HCT116 (cell line): Measurements from ENCODE around the gene BNC2. TPM values are rescaled to one million over a fixed set of nuclear protein-coding genes. Genes with fewer than 3 reads are reported as not detected.

Experiments used
- ATAC-seq: fragments of 200-7000 bp; cut with Tn5 transposase; 2 replicates; pipeline ENCODE4 v1.9.1; 2020; ENCODE audit warnings: mild to moderate bottlenecking, moderate library complexity
- BruUV-seq: library from RNA; stranded (reverse); fragments of 400-500 nt; replicated peaks from 2 replicates; lab custom pipeline; 2021; lab: Mats Ljungman, UMichigan
- CTCF ChIA-PET: fragments of 300-600 bp; sonication (Branson Sonifier 250); formaldehyde crosslinking; loops from one replicate; lab custom pipeline; 2021; ENCODE audit warnings: antibody characterized with exemption; lab: Charles Lee
- POLR2A ChIA-PET: fragments of 300-600, 350-600 bp; sonication (Branson Sonifier 250); formaldehyde crosslinking; loops from one replicate; lab custom pipeline; 2021; ENCODE audit warnings: antibody characterized with exemption; lab: Charles Lee
- RAD21 ChIA-PET, 2 experiments: fragments of 300-600 bp; sonication (Branson Sonifier 250); formaldehyde crosslinking; loops; one replicate each; lab custom pipeline; 2023; ENCODE audit warnings: low total read pairs in 2 of 2; ENCODE audit not compliant: uncharacterized antibody in 2 of 2, unreplicated experiment in 2 of 2, low non-redundant PET in 1 of 2; lab: Charles Lee
- DNase-seq: peaks from one replicate; pipeline ENCODE4 v3.0.0-alpha.2; 2010; ENCODE audit warnings: low read depth, low spot score
- H2AFZ ChIP-seq: fragments of 200-600 bp; shearing (Covaris generic), sonication (generic); 2 replicates; pipeline ENCODE4 v1.6.1; 2017; ENCODE audit warnings: low read depth, mixed run types, mixed read lengths, antibody characterized with exemption, low read length; ENCODE audit not compliant: poor library complexity, severe bottlenecking
- H3K27ac ChIP-seq: 2 replicates; pipeline ENCODE4 v1.5.1; 2012; ENCODE audit warnings: low read depth, low read length
- H3K27me3 ChIP-seq: fragments of 200-600 bp; sonication (generic); 2 replicates; pipeline ENCODE4 v1.6.1; 2016; ENCODE audit warnings: mixed run types, low read length, mixed read lengths; ENCODE audit not compliant: insufficient read depth
- H3K36me3 ChIP-seq, 2 experiments: fragments of 200-500 bp in 1 of 2; fragments of 200-600 bp in 1 of 2; sonication (Bioruptor generic) in 1 of 2; sonication (generic) in 1 of 2; 2 replicates each; pipeline versions ENCODE4 v1.5.1 to v1.6.1; 2014 to 2016; ENCODE audit warnings: low read length in 2 of 2, inconsistent platforms in 1 of 2, mixed read lengths in 1 of 2, mixed run types in 1 of 2; ENCODE audit not compliant: insufficient read depth in 2 of 2, control insufficient read depth in 1 of 2
- H3K4me1 ChIP-seq, 2 experiments: fragments of 200-600 bp in 1 of 2; sonication (generic) in 1 of 2; 2 replicates each; pipeline versions ENCODE4 v1.5.1 to v1.6.1; 2012 to 2017; ENCODE audit warnings: low read length in 2 of 2, inconsistent platforms in 1 of 2, mild to moderate bottlenecking in 1 of 2, mixed read lengths in 1 of 2, mixed run types in 1 of 2, moderate library complexity in 1 of 2; ENCODE audit not compliant: insufficient read depth in 2 of 2, control insufficient read depth in 1 of 2
- H3K4me2 ChIP-seq: fragments of 200-600 bp; sonication (generic); 2 replicates; pipeline ENCODE4 v1.6.1; 2017; ENCODE audit warnings: mixed run types, low read length, mixed read lengths
- H3K4me3 ChIP-seq, 2 experiments: fragments of 200-600 bp in 1 of 2; sonication (generic) in 1 of 2; replicated peaks in 1 of 2; 2 replicates each; pipeline ENCODE4 v1.5.1; 2011 to 2016; ENCODE audit warnings: low read length in 2 of 2, control low read depth in 1 of 2, low read depth in 1 of 2, mild to moderate bottlenecking in 1 of 2, mixed read lengths in 1 of 2, mixed run types in 1 of 2
- H3K79me2 ChIP-seq: fragments of 200-600 bp; sonication (generic); 2 replicates; pipeline ENCODE4 v1.6.1; 2017; ENCODE audit warnings: mild to moderate bottlenecking, mixed run types, low read length, moderate library complexity, mixed read lengths; ENCODE audit not compliant: insufficient read depth
- H3K9ac ChIP-seq: fragments of 200-600 bp; sonication (generic); 2 replicates; pipeline ENCODE4 v1.6.1; 2016; ENCODE audit warnings: low read length, mixed read lengths
- H3K9me2 ChIP-seq: fragments of 200-600 bp; sonication (generic), shearing (Covaris generic); 2 replicates; pipeline ENCODE4 v1.6.1; 2017; ENCODE audit warnings: mixed run types, mild to moderate bottlenecking, moderate library complexity; ENCODE audit not compliant: insufficient read depth
- H3K9me3 ChIP-seq, 2 experiments: fragments of 200-500 bp in 1 of 2; fragments of 200-600 bp in 1 of 2; sonication (Bioruptor generic) in 1 of 2; sonication (generic) in 1 of 2; 2 replicates each; pipeline ENCODE4 v1.6.1; 2014 to 2017; ENCODE audit warnings: low read length in 2 of 2, mixed read lengths in 2 of 2, inconsistent platforms in 1 of 2, low read depth in 1 of 2, mild to moderate bottlenecking in 1 of 2, mixed run types in 1 of 2, moderate library complexity in 1 of 2; ENCODE audit not compliant: control insufficient read depth in 1 of 2, insufficient read depth in 1 of 2
- H4K20me1 ChIP-seq: fragments of 200-600 bp; sonication (generic), shearing (Covaris generic); 2 replicates; pipeline ENCODE4 v1.6.1; 2017; ENCODE audit warnings: mixed run types, mild to moderate bottlenecking, moderate library complexity; ENCODE audit not compliant: insufficient read depth
- ATF3 ChIP-seq: IDR thresholded peaks from 2 replicates; pipeline ENCODE4 v1.6.1; 2012
- CBX3 ChIP-seq: IDR thresholded peaks from 2 replicates; pipeline ENCODE4 v1.6.1; 2012; ENCODE audit warnings: low read depth
- CEBPB ChIP-seq: IDR thresholded peaks from 2 replicates; pipeline ENCODE4 v1.6.1; 2012; ENCODE audit warnings: low read depth
- CTCF ChIP-seq, 3 experiments: fragments of 200-600 bp in 1 of 3; sonication (generic) in 1 of 3; IDR thresholded peaks in 2 of 3; conservative IDR thresholded peaks in 1 of 3; 2 replicates each; pipeline ENCODE4 v1.5.1; 2012 to 2017; ENCODE audit warnings: low read depth in 2 of 3, low read length in 2 of 3, antibody characterized with exemption in 1 of 3, borderline replicate concordance in 1 of 3, control low read depth in 1 of 3, mild to moderate bottlenecking in 1 of 3, mixed read lengths in 1 of 3, mixed run types in 1 of 3, moderate library complexity in 1 of 3; ENCODE audit not compliant: insufficient read depth in 1 of 3
- EGR1 ChIP-seq: IDR thresholded peaks from 2 replicates; pipeline ENCODE4 v1.6.1; 2012; ENCODE audit warnings: low read depth
- ELF1 ChIP-seq: IDR thresholded peaks from 2 replicates; pipeline ENCODE4 v1.6.1; 2012; ENCODE audit warnings: low read depth, borderline replicate concordance
- EZH2 ChIP-seq: fragments of 200-600 bp; sonication (generic); IDR thresholded peaks from 2 replicates; pipeline ENCODE4 v1.6.1; 2017; ENCODE audit warnings: antibody characterized with exemption, mixed run types
- EZH2phosphoT487 ChIP-seq: fragments of 200-600 bp; IDR thresholded peaks from 2 replicates; pipeline ENCODE4 v1.6.1; 2018; ENCODE audit warnings: antibody characterized with exemption, borderline replicate concordance
- FOSL1 ChIP-seq: IDR thresholded peaks from 2 replicates; pipeline ENCODE4 v1.6.1; 2012; ENCODE audit warnings: low read depth
- JUND ChIP-seq: IDR thresholded peaks from 2 replicates; pipeline ENCODE4 v1.6.1; 2012
- POLR2A ChIP-seq: IDR thresholded peaks from 2 replicates; pipeline ENCODE4 v1.7.0; 2011; ENCODE audit warnings: borderline replicate concordance; ENCODE audit not compliant: insufficient read depth, insufficient read length; ENCODE audit errors: extremely low read depth
- POLR2AphosphoS5 ChIP-seq: IDR thresholded peaks from 2 replicates; pipeline ENCODE4 v1.6.1; 2011; ENCODE audit warnings: mild to moderate bottlenecking, low read depth, low read length, moderate library complexity
- SIN3A ChIP-seq: IDR thresholded peaks from 2 replicates; pipeline ENCODE4 v1.6.1; 2012; ENCODE audit warnings: low read depth
- SP1 ChIP-seq: IDR thresholded peaks from 2 replicates; pipeline ENCODE4 v1.6.1; 2012; ENCODE audit warnings: low read depth
- SRF ChIP-seq: IDR thresholded peaks from 2 replicates; pipeline ENCODE4 v1.6.1; 2012; ENCODE audit warnings: low read depth
- YY1 ChIP-seq: IDR thresholded peaks from 2 replicates; pipeline ENCODE4 v1.6.1; 2011; ENCODE audit warnings: low read length, low read depth, moderate library complexity, mild to moderate bottlenecking; ENCODE audit not compliant: insufficient replicate concordance; ENCODE audit errors: extremely low read depth
- ZNF274 ChIP-seq: fragments of 200-500 bp; sonication (Bioruptor generic); IDR thresholded peaks from 2 replicates; pipeline ENCODE4 v1.6.1; 2014; ENCODE audit warnings: mild to moderate bottlenecking, low read depth, low read length, inconsistent platforms
- intact Hi-C: fragments of 100-400 bp; cut with micrococcal nuclease; formaldehyde crosslinking; loops from 2 replicates; pipeline ENCODE4 v1.10.0; 2022
- total RNA-seq: library from RNA; stranded (reverse); gene quantifications from one replicate; pipeline ENCODE4 v1.2.1, GENCODE V29; 2021; ENCODE audit not compliant: unreplicated experiment
- TF ChIP-seq, protein P1 (sequence below): IDR thresholded peaks from 2 replicates; pipeline ENCODE4 v1.6.1; 2012; ENCODE audit warnings: low read depth

Gene BNC2
- total RNA-seq, 1 experiment from 2014 or later, result 0.37 TPM

GRCh38 chr9:16767366-16767765 is 103.1 kb downstream of the BNC2 start (continued):
- TF ChIP-seq, protein P1, sequence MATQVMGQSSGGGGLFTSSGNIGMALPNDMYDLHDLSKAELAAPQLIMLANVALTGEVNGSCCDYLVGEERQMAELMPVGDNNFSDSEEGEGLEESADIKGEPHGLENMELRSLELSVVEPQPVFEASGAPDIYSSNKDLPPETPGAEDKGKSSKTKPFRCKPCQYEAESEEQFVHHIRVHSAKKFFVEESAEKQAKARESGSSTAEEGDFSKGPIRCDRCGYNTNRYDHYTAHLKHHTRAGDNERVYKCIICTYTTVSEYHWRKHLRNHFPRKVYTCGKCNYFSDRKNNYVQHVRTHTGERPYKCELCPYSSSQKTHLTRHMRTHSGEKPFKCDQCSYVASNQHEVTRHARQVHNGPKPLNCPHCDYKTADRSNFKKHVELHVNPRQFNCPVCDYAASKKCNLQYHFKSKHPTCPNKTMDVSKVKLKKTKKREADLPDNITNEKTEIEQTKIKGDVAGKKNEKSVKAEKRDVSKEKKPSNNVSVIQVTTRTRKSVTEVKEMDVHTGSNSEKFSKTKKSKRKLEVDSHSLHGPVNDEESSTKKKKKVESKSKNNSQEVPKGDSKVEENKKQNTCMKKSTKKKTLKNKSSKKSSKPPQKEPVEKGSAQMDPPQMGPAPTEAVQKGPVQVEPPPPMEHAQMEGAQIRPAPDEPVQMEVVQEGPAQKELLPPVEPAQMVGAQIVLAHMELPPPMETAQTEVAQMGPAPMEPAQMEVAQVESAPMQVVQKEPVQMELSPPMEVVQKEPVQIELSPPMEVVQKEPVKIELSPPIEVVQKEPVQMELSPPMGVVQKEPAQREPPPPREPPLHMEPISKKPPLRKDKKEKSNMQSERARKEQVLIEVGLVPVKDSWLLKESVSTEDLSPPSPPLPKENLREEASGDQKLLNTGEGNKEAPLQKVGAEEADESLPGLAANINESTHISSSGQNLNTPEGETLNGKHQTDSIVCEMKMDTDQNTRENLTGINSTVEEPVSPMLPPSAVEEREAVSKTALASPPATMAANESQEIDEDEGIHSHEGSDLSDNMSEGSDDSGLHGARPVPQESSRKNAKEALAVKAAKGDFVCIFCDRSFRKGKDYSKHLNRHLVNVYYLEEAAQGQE, result no peak
- TF ChIP-seq SRF (no peak), SIN3A (no peak)

DNA sequence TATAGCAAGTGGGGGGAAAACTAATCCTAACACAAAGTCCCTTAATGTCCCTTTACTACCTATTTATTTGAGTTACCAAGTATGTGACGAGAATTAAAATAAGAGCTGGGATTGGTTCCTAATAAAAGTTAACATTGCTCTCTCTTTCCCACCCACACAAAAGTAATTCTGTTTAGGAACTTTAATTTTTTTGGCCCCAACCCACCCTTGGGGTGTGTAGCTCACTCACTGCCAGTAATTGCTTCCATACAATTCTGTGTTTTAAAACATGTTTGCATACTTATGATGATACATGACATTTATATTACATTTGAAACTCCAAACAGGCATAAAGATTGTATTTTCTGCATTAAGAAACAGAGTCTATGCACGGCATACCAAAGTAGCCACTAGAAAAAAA is 106.5 kb downstream of the BNC2 start:
- ATAC-seq (no peak), DNase-seq (no peak)
- BruUV-seq, result no TSS peak
- CTCF ChIA-PET, result no interaction called here
- Histone ChIP-seq H2AFZ (no peak overlapping the region), H3K4me2 (no peak overlapping the region), H3K79me2 (no peaks in the 10 kb centered on the region), H3K4me3 (no peak overlapping the region), H3K27ac (no peak overlapping the region), H3K9ac (no peak overlapping the region), H3K27me3 (0 out of 2 replicates have a peak, but pooled peaks cover 6% of the 10 kb centered on the region), H4K20me1 (no peaks in the 10 kb centered on the region), H3K9me2 (no peaks in the 10 kb centered on the region), H3K4me1 (no peaks in the 10 kb centered on the region), H3K9me3 (no peaks in the 10 kb centered on the region), H3K36me3 (no peaks in the 10 kb centered on the region)
- RAD21 ChIA-PET, result no interaction called here
- POLR2A ChIA-PET, result no interaction called here
- intact Hi-C loops, result no loop called here
- TF ChIP-seq, protein P1, result no peak
- TF ChIP-seq ELF1 (no peak), POLR2AphosphoS5 (no peak), CTCF (IDR thresholded peaks at IDR 0.05 in 2 of 3, conservative IDR thresholded peaks at IDR 0.05 in 1 of 3; ENCODE audit: borderline replicate concordance in 1 of 3, insufficient read depth in 1 of 3, low read depth in 2 of 3, low read length in 2 of 3) (no peak), CBX3 (no peak), EGR1 (no peak), EZH2phosphoT487 (no peak), POLR2A (no peak), YY1 (no peak), JUND (no peak), ATF3 (no peak), EZH2 (no peak), SRF (no peak), SP1 (no peak), FOSL1 (no peak), CEBPB (no peak), ZNF274 (no peak)
